Lower leg skin (tissue), 4 donors: ENCODE results near the gene HS6ST3. TPM values are rescaled to one million over a fixed set of nuclear protein-coding genes. Genes with fewer than 3 reads are reported as not detected.

Experiments
- DNase-seq, 2 donors: peaks; one replicate each; pipeline ENCODE4 v3.0.0-alpha.2; 2019; ENCODE audit warnings: low spot score in 2 of 2
- H3K4me3 ChIP-seq: fragments of 200-600 bp; sonication (generic); 2 replicates; pipeline ENCODE4 v1.5.1; 2017; ENCODE audit warnings: mild to moderate bottlenecking, low read depth; ENCODE audit not compliant: poor library complexity, severe bottlenecking
- POLR2A ChIP-seq, 2 donors: fragments of 450-650 bp; IDR thresholded peaks; one replicate each; pipeline ENCODE4 v1.6.1; 2016 to 2017; ENCODE audit warnings: antibody characterized with exemption in 2 of 2, mild to moderate bottlenecking in 1 of 2, moderate library complexity in 1 of 2
- WGBS, 2 donors: methylation state at CpG; one replicate each; pipeline ENCODE4 v1.1.5; 2018; 5-methylcytosine and 5-hydroxymethylcytosine counted together
- intact Hi-C: fragments of 100-400 bp; cut with DNase I; formaldehyde crosslinking; loops from one replicate; pipeline ENCODE4 v1.15.0; 2023; ENCODE audit warnings: low total_unique reads
- total RNA-seq, 4 donors: library from RNA; depleted of rRNA; stranded (reverse); fragments of >200 nt; gene quantifications; one replicate each; pipeline ENCODE4 v1.1.0, GENCODE V29; 2016
- TF ChIP-seq, protein P1 (sequence below), 3 donors: fragments of 450-650 bp; IDR thresholded peaks; one replicate each; pipeline ENCODE4 v1.5.1; 2016; ENCODE audit warnings: antibody characterized with exemption in 3 of 3, mild to moderate bottlenecking in 3 of 3, moderate library complexity in 2 of 3

The HS6ST3 gene
- total RNA-seq, 4 donors from 2014 or later: 0.72 to 1.5 (median 0.87) TPM

- intact Hi-C loops: no loop called here
- 87 to 90% methylated on average over 5 of the region's 5 CpGs for WGBS, 2 donors
- no peak overlapping the region for H3K4me3 ChIP-seq
- no peak for DNase-seq
- TF ChIP-seq, protein P1, sequence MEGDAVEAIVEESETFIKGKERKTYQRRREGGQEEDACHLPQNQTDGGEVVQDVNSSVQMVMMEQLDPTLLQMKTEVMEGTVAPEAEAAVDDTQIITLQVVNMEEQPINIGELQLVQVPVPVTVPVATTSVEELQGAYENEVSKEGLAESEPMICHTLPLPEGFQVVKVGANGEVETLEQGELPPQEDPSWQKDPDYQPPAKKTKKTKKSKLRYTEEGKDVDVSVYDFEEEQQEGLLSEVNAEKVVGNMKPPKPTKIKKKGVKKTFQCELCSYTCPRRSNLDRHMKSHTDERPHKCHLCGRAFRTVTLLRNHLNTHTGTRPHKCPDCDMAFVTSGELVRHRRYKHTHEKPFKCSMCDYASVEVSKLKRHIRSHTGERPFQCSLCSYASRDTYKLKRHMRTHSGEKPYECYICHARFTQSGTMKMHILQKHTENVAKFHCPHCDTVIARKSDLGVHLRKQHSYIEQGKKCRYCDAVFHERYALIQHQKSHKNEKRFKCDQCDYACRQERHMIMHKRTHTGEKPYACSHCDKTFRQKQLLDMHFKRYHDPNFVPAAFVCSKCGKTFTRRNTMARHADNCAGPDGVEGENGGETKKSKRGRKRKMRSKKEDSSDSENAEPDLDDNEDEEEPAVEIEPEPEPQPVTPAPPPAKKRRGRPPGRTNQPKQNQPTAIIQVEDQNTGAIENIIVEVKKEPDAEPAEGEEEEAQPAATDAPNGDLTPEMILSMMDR (IDR thresholded peaks at IDR 0.05): no peak
- no peak for TF ChIP-seq POLR2A (IDR thresholded peaks at IDR 0.05)
Observed at GRCh38 chr13:96680898-96681297, 591.0 kb downstream of the HS6ST3 start.

GRCh38 chr13:96681766-96682165 lies 591.9 kb downstream of the HS6ST3 start:
- no peak for DNase-seq
- no peak overlapping the region for H3K4me3 ChIP-seq
- no peak for TF ChIP-seq POLR2A (IDR thresholded peaks at IDR 0.05)
- TF ChIP-seq, protein P1 (IDR thresholded peaks at IDR 0.05): no peak
- intact Hi-C loops: no loop called here

- DNase-seq: no peak
- intact Hi-C loops: no loop called here
- TF ChIP-seq, protein P1 (IDR thresholded peaks at IDR 0.05): no peak
- no peak for TF ChIP-seq POLR2A (IDR thresholded peaks at IDR 0.05)
- 90% methylated on average over 4 of the region's 4 CpGs for WGBS, 2 donors
- H3K4me3 ChIP-seq: no peak overlapping the region
Observed at GRCh38 chr13:96684469-96684868, 594.6 kb downstream of the HS6ST3 start.

DNA sequence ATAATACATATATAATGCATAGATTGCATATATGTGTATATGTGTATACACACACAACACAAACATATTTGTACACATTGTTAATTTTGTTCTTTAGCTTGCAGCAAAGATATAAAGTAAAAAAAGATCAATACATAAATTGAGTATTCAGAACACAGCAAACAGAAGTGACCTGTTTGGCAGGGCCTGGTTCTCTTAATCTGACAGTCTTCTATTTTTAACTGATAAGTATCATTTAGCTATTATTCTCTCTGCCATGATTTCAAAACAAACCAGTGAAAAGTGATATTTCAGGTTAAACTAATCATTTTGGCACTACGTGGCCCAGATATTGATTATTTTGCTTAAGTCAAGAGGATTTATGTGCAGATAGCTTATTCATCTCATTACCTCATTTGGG lies 595.0 kb downstream of the HS6ST3 start:
- intact Hi-C loops: no loop called here
- 57 to 77% methylated on average over 1 of the region's 1 CpG for WGBS, 2 donors
- TF ChIP-seq POLR2A (IDR thresholded peaks at IDR 0.05): no peak
- TF ChIP-seq, protein P1 (IDR thresholded peaks at IDR 0.05): no peak
- no peak overlapping the region for H3K4me3 ChIP-seq
- DNase-seq: no peak

DNA sequence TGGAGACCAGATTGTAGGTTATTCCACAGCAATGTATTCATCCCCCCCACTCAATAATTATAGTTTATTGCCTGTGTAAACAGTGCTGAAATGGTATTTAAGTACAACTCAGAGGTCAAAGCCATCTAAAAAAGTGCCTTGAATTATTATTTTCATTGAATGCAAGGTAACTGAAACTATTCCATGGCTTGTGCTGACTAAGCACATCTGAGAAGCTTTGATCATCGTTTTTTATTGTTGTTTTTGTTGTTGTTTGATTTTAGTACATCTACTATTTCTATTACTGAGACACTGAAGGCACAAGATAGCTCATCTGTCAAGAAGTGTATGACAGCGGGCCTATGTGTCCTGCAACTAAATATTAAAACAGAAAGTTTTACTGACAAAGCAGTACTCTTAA lies 596.4 kb downstream of the HS6ST3 start:
- WGBS, 2 donors: 24 to 25% methylated on average over 2 of the region's 2 CpGs

GRCh38 chr13:96687191-96687590 lies 597.3 kb downstream of the HS6ST3 start:
- no peak for DNase-seq
- WGBS, 2 donors: 80 to 84% methylated on average over 3 of the region's 3 CpGs
- H3K4me3 ChIP-seq: no peak overlapping the region
- intact Hi-C loops: no loop called here
- TF ChIP-seq, protein P1 (IDR thresholded peaks at IDR 0.05): no peak
- TF ChIP-seq POLR2A (IDR thresholded peaks at IDR 0.05): no peak

More for the DNA sequence above, 596.4 kb downstream of the HS6ST3 start:
- no peak for DNase-seq
- no peak for TF ChIP-seq POLR2A (IDR thresholded peaks at IDR 0.05)
- TF ChIP-seq, protein P1 (IDR thresholded peaks at IDR 0.05): no peak
- H3K4me3 ChIP-seq: no peak overlapping the region
- intact Hi-C loops: no loop called here
